ENCODE measurements around the gene GPHN.

The GPHN gene

DNA sequence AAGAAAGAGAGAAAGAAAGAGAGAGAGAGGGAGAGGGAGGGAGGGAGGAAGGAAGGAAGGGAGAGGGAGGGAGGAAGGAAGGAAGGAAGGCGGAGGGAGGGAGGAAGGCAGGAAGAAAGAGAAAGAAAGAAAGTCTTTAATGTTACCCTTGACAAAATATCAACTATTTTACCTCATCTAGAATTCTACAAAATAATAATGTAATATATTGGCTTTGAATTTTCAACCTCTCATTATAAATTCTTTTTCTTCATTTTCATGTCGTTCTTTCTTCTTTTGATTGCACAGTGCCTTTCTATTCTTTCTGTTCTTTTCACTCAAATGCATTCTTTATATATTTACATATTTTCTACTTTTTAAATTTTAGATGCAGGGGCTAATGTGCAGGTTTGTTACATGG lies 621.8 kb downstream of the GPHN start:
- TF ChIP-seq, protein P1, sequence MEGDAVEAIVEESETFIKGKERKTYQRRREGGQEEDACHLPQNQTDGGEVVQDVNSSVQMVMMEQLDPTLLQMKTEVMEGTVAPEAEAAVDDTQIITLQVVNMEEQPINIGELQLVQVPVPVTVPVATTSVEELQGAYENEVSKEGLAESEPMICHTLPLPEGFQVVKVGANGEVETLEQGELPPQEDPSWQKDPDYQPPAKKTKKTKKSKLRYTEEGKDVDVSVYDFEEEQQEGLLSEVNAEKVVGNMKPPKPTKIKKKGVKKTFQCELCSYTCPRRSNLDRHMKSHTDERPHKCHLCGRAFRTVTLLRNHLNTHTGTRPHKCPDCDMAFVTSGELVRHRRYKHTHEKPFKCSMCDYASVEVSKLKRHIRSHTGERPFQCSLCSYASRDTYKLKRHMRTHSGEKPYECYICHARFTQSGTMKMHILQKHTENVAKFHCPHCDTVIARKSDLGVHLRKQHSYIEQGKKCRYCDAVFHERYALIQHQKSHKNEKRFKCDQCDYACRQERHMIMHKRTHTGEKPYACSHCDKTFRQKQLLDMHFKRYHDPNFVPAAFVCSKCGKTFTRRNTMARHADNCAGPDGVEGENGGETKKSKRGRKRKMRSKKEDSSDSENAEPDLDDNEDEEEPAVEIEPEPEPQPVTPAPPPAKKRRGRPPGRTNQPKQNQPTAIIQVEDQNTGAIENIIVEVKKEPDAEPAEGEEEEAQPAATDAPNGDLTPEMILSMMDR (IDR thresholded peaks at IDR 0.05) = no peak
- no peak overlapping the region for H3K4me3 ChIP-seq (ENCODE audit: low read depth in 1 of 2, low read length in 1 of 2)
- H3K27ac ChIP-seq = no peak overlapping the region

DNA sequence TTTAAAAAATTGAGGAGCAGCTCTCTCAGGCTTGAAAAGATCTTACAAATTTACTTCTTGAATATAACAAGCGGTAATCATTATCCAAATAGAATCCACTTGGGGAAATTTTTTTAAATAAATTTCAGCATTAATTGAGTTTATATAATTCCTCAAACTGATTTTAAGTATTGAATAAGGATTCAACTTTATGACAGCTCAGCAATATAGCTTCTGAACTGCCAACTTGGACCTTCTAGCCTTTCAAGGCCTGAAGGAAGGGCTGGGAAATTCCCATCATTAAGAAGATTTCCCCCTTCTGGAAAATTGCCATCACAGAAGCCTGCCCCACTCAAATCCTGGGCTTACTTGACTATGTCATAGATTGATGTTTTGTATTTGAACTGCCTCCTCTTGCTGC lies 623.7 kb downstream of the GPHN start:
- no peak overlapping the region for H3K27ac ChIP-seq
- no peaks in the 10 kb centered on the region for H3K9me3 ChIP-seq
- no peak overlapping the region for H3K4me3 ChIP-seq (ENCODE audit: low read depth in 1 of 2, low read length in 1 of 2)
- no peaks in the 10 kb centered on the region for H3K36me3 ChIP-seq
- no peaks in the 10 kb centered on the region for H3K4me1 ChIP-seq (ENCODE audit: control insufficient read depth in 1 of 2, insufficient read depth in 1 of 2, low read depth in 1 of 2, low read length in 1 of 2)
- H3K27me3 ChIP-seq = no peaks in the 10 kb centered on the region
- TF ChIP-seq, protein P1 (IDR thresholded peaks at IDR 0.05) = no peak

More for the DNA sequence above, 621.8 kb downstream of the GPHN start:
- Histone ChIP-seq H3K4me1 (ENCODE audit: control insufficient read depth in 1 of 2, insufficient read depth in 1 of 2, low read depth in 1 of 2, low read length in 1 of 2) (no peaks in the 10 kb centered on the region), H3K9me3 (no peaks in the 10 kb centered on the region), H3K36me3 (no peaks in the 10 kb centered on the region), H3K27me3 (no peaks in the 10 kb centered on the region)

DNA sequence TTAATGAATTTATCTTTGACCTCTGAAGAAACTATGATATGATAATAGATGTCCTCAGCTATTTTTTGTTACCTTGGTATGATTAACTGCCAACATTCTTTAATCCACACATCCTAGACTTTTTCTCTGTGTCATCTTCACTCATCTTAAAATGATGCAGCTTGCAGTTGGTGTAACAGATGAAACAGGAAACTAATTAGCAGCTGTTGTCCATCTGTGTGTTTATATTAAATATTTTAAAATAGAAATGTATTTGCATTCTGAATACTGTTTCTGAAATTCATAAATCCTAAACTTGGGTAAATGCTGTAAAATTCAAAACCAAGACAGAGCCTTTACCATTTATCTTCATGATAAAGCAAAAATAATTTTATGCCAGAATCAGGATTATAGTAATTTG lies 625.2 kb downstream of the GPHN start:
- no peaks in the 10 kb centered on the region for H3K27me3 ChIP-seq
- H3K36me3 ChIP-seq = no peaks in the 10 kb centered on the region
- H3K27ac ChIP-seq = no peak overlapping the region
- no peaks in the 10 kb centered on the region for H3K9me3 ChIP-seq
- TF ChIP-seq, protein P1 (IDR thresholded peaks at IDR 0.05) = no peak
- no peaks in the 10 kb centered on the region for H3K4me1 ChIP-seq (ENCODE audit: control insufficient read depth in 1 of 2, insufficient read depth in 1 of 2, low read depth in 1 of 2, low read length in 1 of 2)
- H3K4me3 ChIP-seq (ENCODE audit: low read depth in 1 of 2, low read length in 1 of 2) = no peak overlapping the region

DNA sequence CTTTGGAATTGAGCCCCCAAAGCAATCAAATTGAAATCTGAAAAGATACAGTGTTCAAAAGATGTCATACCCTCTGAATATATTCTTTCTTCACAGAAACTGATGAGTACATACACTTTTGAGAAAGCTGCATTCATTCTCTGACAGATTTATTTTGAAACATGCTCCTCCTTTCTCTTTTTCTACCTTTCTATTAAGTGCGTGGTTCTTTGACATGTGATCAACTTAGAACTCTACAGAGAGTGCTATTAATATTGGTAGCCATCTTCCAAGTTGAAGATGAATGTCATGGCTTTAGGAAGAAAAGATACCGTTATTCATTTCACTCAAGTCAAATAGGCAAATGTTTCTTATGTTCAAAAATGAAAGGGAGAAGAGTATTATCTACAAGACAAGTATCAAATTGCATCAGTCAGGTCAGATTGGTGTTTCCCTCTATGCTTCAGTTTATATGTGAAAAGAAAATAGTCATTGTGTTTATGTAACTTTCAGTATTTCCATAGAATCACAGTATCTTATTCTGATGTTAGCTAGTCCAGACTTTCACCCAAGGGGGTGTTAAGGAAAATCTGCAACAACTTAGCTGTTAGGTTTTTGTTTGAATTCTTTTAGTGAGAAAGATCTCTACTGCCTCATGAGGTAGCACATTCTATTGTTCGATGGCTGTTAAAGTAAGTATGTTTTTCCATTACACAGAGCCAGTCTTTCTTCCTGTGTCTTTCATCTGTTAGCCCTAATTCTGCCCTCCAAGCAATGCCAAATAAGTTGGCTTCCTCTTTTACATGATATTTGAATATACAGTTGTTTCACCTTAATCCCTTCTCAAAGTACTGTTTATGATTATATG lies 625.9 kb downstream of the GPHN start:
- Histone ChIP-seq H3K27ac (no peak overlapping the region), H3K4me3 (ENCODE audit: low read depth in 1 of 2, low read length in 1 of 2) (no peak overlapping the region), H3K27me3 (no peaks in the 10 kb centered on the region), H3K36me3 (no peaks in the 10 kb centered on the region), H3K4me1 (ENCODE audit: control insufficient read depth in 1 of 2, insufficient read depth in 1 of 2, low read depth in 1 of 2, low read length in 1 of 2) (no peaks in the 10 kb centered on the region), H3K9me3 (no peaks in the 10 kb centered on the region)
- TF ChIP-seq, protein P1 (IDR thresholded peaks at IDR 0.05) = no peak

DNA sequence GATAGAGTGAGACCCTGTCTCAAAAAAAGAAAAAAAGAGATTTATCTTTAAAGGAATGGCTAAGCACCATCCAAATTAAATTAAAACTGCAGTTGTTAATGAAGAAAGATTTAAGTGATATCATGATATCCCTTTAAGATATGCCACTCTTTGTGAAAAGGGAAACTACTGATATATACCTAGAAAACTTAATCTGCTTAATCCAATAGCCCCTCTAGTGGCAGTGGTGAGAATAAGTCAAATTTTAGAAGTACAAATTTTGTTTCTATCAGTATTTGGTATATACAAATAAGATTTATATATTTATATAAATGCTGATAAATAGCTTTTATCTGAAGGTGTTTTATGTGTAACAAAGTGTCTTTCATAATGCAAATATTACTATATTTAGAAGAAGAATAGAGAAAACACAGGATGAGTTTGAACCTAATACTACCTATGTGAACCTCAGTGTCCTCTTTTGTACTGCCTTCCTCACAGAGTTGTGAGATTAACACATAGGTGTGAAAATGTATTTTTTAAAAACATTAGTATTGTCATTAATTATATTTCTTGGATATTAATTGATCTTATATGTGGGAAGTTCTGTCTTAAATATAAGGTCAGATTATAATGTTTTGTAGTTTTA lies 629.9 kb downstream of the GPHN start:
- Histone ChIP-seq H3K9me3 (no peaks in the 10 kb centered on the region), H3K4me3 (ENCODE audit: low read depth in 1 of 2, low read length in 1 of 2) (no peak overlapping the region), H3K4me1 (ENCODE audit: control insufficient read depth in 1 of 2, insufficient read depth in 1 of 2, low read depth in 1 of 2, low read length in 1 of 2) (no peaks in the 10 kb centered on the region), H3K27me3 (no peaks in the 10 kb centered on the region), H3K27ac (no peak overlapping the region), H3K36me3 (no peaks in the 10 kb centered on the region)
- TF ChIP-seq, protein P1 (IDR thresholded peaks at IDR 0.05) = no peak
